Measurements from ENCODE around the gene ALDH2.

GRCh38 chr12:111858186-111858585 is 91.5 kb downstream of the ALDH2 start:
- TF ChIP-seq POLR2A (IDR thresholded peaks at IDR 0.05) (no peak), CTCF (IDR thresholded peaks at IDR 0.05) (no peak)
